ENCODE measurements around the gene SLC66A3. TPM values are rescaled to one million over a fixed set of nuclear protein-coding genes. Genes with fewer than 3 reads are reported as not detected.

Gene SLC66A3
- total RNA-seq, 1 donor from 2014 or later, result 17.6 TPM

DNA sequence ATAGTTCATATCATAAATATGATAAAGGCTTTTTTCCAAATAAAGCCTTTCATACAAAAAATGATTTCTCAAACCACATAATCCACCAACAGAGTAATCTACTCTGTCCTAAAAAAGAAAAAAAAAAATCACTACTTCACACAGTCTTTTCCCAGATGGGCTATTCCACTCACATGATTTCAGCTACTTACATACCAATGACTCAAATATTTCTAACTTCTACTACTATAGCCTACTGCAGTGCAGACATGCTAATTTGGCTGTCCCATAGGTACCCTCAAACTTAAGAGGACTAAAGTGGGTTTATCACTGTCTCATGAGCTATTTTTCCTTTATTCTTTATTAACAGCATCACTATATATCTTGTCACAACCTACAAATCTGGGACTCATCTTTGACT, 57.4 kb downstream of the SLC66A3 start:
- TF ChIP-seq, protein P1, sequence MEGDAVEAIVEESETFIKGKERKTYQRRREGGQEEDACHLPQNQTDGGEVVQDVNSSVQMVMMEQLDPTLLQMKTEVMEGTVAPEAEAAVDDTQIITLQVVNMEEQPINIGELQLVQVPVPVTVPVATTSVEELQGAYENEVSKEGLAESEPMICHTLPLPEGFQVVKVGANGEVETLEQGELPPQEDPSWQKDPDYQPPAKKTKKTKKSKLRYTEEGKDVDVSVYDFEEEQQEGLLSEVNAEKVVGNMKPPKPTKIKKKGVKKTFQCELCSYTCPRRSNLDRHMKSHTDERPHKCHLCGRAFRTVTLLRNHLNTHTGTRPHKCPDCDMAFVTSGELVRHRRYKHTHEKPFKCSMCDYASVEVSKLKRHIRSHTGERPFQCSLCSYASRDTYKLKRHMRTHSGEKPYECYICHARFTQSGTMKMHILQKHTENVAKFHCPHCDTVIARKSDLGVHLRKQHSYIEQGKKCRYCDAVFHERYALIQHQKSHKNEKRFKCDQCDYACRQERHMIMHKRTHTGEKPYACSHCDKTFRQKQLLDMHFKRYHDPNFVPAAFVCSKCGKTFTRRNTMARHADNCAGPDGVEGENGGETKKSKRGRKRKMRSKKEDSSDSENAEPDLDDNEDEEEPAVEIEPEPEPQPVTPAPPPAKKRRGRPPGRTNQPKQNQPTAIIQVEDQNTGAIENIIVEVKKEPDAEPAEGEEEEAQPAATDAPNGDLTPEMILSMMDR (IDR thresholded peaks at IDR 0.05; ENCODE audit: insufficient read depth, low read length, severe bottlenecking), result no peak
- no peak for FAIRE-seq
- Histone ChIP-seq H3K4me3 (ENCODE audit: low read depth, low read length) (no peak overlapping the region), H3K36me3 (ENCODE audit: control insufficient read depth, insufficient read depth, low read length) (peaks cover 3% of the 10 kb centered on the region), H3K27me3 (ENCODE audit: control insufficient read depth, insufficient read depth, low read length) (no peaks in the 10 kb centered on the region)
- no peak for DNase-seq (ENCODE audit: low read depth)

DNA sequence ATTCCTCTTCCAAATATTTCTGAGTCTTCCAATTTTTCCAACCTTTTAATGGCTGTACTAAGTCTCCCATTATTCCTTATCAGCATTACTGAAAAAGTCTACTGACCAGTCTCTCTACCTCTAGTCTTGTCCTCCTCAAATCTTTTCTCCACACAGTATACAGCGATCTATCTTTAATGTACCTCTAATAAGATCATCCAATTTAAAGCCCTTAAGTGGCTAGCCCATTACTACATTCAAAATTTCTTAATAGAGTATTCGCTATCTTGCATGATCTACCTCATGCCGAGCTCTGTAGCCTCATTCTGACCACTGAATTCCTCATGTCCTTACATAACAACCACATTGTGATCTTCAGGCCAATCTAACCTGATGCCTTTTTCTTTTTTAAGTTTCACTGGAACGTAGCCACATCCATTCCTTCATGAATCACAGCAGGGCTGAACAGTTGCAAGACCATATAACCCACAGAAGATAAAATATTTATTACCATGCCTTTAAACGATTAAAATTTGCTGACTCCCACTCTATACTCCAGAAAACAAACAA, 57.9 kb downstream of the SLC66A3 start:
- H3K27me3 ChIP-seq (ENCODE audit: control insufficient read depth, insufficient read depth, low read length), result no peaks in the 10 kb centered on the region
- no peak overlapping the region for H3K4me3 ChIP-seq (ENCODE audit: low read depth, low read length)
- no peak for DNase-seq (ENCODE audit: low read depth)
- FAIRE-seq, result no peak
- TF ChIP-seq, protein P1 (IDR thresholded peaks at IDR 0.05; ENCODE audit: insufficient read depth, low read length, severe bottlenecking), result no peak
- peaks cover 3% of the 10 kb centered on the region for H3K36me3 ChIP-seq (ENCODE audit: control insufficient read depth, insufficient read depth, low read length)

DNA sequence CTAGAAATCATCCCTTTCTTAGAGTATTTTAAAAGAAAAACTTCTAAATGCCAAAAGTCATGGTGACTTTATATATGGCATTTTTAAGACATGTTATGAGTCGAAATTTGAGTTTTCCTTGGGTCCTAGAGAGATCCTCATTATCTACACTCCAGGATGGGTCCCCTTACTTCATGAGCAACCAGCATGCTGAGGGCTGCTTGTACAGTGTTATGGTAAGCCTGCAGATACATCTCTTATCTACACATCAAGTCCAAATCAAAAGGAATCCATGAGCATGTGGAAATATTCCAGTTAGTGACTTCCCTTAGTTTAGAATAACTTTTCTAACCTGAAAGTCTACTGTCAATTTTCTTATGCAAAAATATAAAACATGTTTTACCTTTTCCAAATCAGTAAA, 58.7 kb downstream of the SLC66A3 start:
- FAIRE-seq, result no peak

DNA sequence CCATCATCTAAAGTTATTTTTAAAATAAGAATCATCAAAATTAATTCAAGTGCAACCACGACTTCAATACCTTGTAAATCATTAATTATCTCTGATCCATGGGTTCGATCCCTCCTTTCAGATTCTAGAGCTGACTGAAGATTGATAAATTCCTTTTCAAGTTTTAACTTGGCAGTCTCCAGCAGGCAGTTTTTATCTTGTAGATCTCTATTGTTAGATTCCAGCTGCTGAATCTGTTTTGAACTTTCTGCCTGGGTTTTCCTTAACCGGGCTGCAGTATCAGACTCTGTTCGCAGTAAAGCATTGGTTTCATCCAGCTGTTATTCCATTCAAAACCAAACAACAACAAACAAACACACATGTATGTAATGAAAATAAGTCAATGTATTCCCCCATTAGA, 59.5 kb downstream of the SLC66A3 start:
- Histone ChIP-seq H3K27me3 (ENCODE audit: control insufficient read depth, insufficient read depth, low read length) (no peaks in the 10 kb centered on the region), H3K4me3 (ENCODE audit: low read depth, low read length) (no peak overlapping the region), H3K36me3 (ENCODE audit: control insufficient read depth, insufficient read depth, low read length) (peaks cover 3% of the 10 kb centered on the region)
- TF ChIP-seq, protein P1 (IDR thresholded peaks at IDR 0.05; ENCODE audit: insufficient read depth, low read length, severe bottlenecking), result no peak
- FAIRE-seq (no peak), DNase-seq (ENCODE audit: low read depth) (no peak)

More for the DNA sequence above, 58.7 kb downstream of the SLC66A3 start:
- no peak overlapping the region for H3K4me3 ChIP-seq (ENCODE audit: low read depth, low read length)
- TF ChIP-seq, protein P1 (IDR thresholded peaks at IDR 0.05; ENCODE audit: insufficient read depth, low read length, severe bottlenecking), result no peak
- peaks cover 3% of the 10 kb centered on the region for H3K36me3 ChIP-seq (ENCODE audit: control insufficient read depth, insufficient read depth, low read length)
- DNase-seq (ENCODE audit: low read depth), result no peak
- H3K27me3 ChIP-seq (ENCODE audit: control insufficient read depth, insufficient read depth, low read length), result no peaks in the 10 kb centered on the region

DNA sequence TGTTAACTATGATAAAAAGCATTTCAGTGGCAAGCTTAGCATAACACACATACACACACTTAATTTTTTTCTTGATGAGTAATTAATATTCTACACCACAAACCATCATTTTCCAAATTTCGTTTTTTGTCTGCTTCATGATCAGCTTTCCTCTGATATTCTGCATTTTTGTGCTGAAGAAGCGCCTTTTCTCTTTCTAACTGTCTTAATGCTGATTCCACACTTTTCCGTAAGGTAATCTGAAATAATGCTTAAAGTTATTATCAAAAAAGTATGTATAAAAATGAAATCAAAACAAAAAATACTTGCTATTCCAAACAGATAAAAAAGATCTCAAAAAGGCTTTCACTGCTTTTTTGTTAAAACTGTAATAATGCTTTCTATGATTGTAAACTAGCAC, 60.1 kb downstream of the SLC66A3 start:
- FAIRE-seq (no peak), DNase-seq (ENCODE audit: low read depth) (no peak)
- Histone ChIP-seq H3K4me3 (ENCODE audit: low read depth, low read length) (no peak overlapping the region), H3K27me3 (ENCODE audit: control insufficient read depth, insufficient read depth, low read length) (no peaks in the 10 kb centered on the region), H3K36me3 (ENCODE audit: control insufficient read depth, insufficient read depth, low read length) (peaks cover 4% of the 10 kb centered on the region)
- TF ChIP-seq, protein P1 (IDR thresholded peaks at IDR 0.05; ENCODE audit: insufficient read depth, low read length, severe bottlenecking), result no peak

DNA sequence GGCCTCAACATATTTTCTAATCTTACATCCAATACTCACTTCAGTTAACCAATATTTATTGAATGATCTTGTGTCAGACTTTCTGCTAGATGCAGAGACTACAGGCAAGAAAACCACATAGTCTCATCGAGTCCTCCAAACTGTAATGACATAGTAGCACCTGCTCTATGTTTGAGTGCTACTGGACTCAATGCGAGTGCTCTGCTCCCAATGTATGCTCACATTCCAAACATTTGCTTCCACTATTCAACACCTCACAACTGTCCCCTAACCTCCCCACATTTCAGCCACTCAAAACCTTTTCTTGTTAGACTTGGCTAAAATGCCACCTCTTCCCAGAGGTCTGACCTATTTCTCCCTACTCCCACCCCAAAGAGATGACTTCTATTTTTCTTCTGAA, 65.2 kb downstream of the SLC66A3 start:
- Histone ChIP-seq H3K27me3 (ENCODE audit: control insufficient read depth, insufficient read depth, low read length) (no peaks in the 10 kb centered on the region), H3K4me3 (ENCODE audit: low read depth, low read length) (no peak overlapping the region), H3K36me3 (ENCODE audit: control insufficient read depth, insufficient read depth, low read length) (peaks cover 2% of the 10 kb centered on the region)
- TF ChIP-seq, protein P1 (IDR thresholded peaks at IDR 0.05; ENCODE audit: insufficient read depth, low read length, severe bottlenecking), result no peak
- DNase-seq (ENCODE audit: low read depth) (no peak), FAIRE-seq (no peak)

All from bronchial epithelial cell (primary cell).